KMS-11 (cell line): Measurements from ENCODE around the gene HOXD9.

Experiments used
- H2AFZ ChIP-seq: fragments of 200-600 bp; sonication (generic); 2 replicates; pipeline ENCODE4 v1.6.1; 2016; ENCODE audit warnings: antibody characterized with exemption, mixed run types, low read depth
- H3K27ac ChIP-seq: fragments of 200-600 bp; sonication (generic); 2 replicates; pipeline ENCODE4 v1.6.1; 2016; ENCODE audit warnings: mild to moderate bottlenecking, mixed run types
- H3K27me3 ChIP-seq: fragments of 200-600 bp; sonication (generic); 2 replicates; pipeline ENCODE4 v1.6.1; 2017; ENCODE audit warnings: mild to moderate bottlenecking, low read depth, mixed run types, moderate library complexity; ENCODE audit not compliant: insufficient read depth
- H3K36me3 ChIP-seq: fragments of 200-600 bp; sonication (generic); 2 replicates; pipeline ENCODE4 v1.6.1; 2017; ENCODE audit warnings: mild to moderate bottlenecking, mixed run types; ENCODE audit not compliant: insufficient read depth
- H3K4me1 ChIP-seq: fragments of 200-600 bp; sonication (generic); 2 replicates; pipeline ENCODE4 v1.6.1; 2016; ENCODE audit warnings: mild to moderate bottlenecking, low read depth, mixed run types; ENCODE audit not compliant: poor library complexity, severe bottlenecking
- H3K4me2 ChIP-seq: fragments of 200-600 bp; sonication (generic); 2 replicates; pipeline ENCODE4 v1.7.0; 2016; ENCODE audit warnings: mild to moderate bottlenecking, mixed run types
- H3K4me3 ChIP-seq: fragments of 200-600 bp; sonication (generic); IDR thresholded peaks from 2 replicates; pipeline ENCODE4 v1.6.1; 2017; ENCODE audit warnings: low read depth, low read length, mixed read lengths; ENCODE audit not compliant: insufficient read depth
- H3K79me2 ChIP-seq: fragments of 200-600 bp; sonication (generic); 2 replicates; pipeline ENCODE4 v1.6.1; 2016; ENCODE audit warnings: low read depth, mixed run types; ENCODE audit not compliant: insufficient read depth
- H3K9ac ChIP-seq: fragments of 200-600 bp; sonication (generic); 2 replicates; pipeline ENCODE4 v1.6.1; 2016; ENCODE audit warnings: mild to moderate bottlenecking, mixed run types
- H4K20me1 ChIP-seq: fragments of 200-600 bp; sonication (generic); 2 replicates; pipeline ENCODE4 v1.6.1; 2016; ENCODE audit warnings: mild to moderate bottlenecking, mixed run types; ENCODE audit not compliant: insufficient read depth
- TF ChIP-seq, protein P1 (sequence below): fragments of 200-600 bp; sonication (generic); conservative IDR thresholded peaks from 2 replicates; pipeline ENCODE4 v1.6.1; 2017; ENCODE audit warnings: low read depth, mild to moderate bottlenecking, antibody characterized with exemption, low read length, moderate library complexity, mixed read lengths

Gene HOXD9

DNA sequence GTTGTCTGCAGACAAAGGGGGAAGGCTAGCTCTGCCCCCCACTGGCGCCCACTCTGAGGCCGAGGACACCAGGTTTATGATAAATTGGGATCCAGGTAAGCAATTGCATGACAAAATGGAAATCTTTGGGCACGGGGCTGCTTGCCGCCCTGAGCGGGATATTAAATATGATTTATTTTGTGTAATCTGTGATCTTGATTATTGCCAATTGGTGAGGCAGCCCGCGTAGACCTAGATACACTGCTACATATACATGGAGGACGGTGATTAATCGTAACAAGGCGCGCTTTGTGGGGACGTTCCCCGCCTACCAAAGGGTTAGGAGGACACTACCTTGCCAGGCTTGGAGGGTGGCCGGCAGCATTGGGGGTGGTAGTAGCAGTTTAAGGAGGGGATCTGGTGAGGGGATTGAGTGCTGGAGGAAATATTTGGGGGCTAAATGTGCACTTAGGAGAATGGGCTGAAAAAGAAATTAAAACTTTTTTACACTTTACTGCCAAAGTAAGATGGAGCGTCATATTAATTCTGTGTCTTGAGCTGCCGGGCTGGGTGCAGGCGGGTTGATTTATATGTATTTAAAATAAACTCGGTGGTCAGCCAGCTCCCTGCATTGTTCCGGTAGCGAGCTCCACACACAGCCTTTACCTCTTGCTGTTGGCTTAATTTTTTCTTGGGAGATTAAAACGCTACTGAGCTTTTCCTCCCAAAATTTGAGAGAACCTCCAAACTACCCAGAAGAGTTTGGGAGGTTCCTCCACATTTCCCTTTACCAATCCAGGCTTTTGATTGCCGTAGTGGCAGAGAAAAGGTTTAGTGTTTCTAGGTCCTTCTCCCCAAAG, 38.7 kb downstream of the HOXD9 start:
- TF ChIP-seq, protein P1, sequence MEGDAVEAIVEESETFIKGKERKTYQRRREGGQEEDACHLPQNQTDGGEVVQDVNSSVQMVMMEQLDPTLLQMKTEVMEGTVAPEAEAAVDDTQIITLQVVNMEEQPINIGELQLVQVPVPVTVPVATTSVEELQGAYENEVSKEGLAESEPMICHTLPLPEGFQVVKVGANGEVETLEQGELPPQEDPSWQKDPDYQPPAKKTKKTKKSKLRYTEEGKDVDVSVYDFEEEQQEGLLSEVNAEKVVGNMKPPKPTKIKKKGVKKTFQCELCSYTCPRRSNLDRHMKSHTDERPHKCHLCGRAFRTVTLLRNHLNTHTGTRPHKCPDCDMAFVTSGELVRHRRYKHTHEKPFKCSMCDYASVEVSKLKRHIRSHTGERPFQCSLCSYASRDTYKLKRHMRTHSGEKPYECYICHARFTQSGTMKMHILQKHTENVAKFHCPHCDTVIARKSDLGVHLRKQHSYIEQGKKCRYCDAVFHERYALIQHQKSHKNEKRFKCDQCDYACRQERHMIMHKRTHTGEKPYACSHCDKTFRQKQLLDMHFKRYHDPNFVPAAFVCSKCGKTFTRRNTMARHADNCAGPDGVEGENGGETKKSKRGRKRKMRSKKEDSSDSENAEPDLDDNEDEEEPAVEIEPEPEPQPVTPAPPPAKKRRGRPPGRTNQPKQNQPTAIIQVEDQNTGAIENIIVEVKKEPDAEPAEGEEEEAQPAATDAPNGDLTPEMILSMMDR = no peak

DNA sequence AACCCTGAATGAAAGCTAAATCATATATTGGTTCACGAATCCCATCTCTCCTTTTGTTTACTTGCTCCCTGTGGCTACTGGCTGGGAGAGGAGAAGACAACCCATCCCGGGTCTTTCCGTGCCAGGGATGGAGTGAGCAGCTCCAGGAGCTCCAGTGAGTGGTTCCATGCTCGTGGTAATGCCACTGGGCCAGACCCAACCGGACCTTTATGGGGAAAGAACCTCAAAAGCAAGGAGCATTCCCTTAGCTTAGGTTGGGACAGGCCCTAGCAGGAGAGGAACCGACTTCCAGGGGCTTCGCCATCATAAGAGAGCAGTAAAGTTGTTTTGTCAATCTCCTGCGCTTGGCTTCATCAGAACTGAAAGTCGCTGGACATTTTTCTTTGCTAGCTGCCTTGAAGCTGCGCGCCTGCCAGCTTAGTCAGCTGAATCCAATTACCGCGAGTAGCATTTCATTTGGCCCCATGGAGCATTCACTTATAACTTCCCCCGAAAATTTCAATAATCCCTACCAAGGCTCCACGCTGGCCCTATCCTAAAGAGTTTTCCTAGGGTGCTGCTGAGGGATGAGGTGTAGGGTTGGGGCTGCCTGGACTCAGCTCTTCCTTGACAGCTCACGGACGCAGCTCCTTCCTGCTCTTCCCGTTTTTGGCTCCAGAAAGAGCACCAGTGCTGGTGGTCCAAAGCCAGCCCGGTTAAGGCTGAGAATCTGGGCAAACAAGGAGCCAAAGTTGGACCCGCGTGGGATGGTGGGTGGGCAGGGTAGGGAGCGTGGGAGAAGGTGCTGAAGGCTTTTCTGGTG, 39.5 kb downstream of the HOXD9 start:
- no peaks in the 10 kb centered on the region for H3K4me1 ChIP-seq
- H3K9ac ChIP-seq = no peak overlapping the region
- no peaks in the 10 kb centered on the region for H3K27me3 ChIP-seq
- no peak overlapping the region for H3K4me2 ChIP-seq
- no peak overlapping the region for H3K4me3 ChIP-seq
- H4K20me1 ChIP-seq = no peaks in the 10 kb centered on the region
- no peaks in the 10 kb centered on the region for H3K36me3 ChIP-seq
- no peak overlapping the region for H3K27ac ChIP-seq
- no peaks in the 10 kb centered on the region for H3K79me2 ChIP-seq
- TF ChIP-seq, protein P1 = no peak
- no peak overlapping the region for H2AFZ ChIP-seq

More for the DNA sequence above, 38.7 kb downstream of the HOXD9 start:
- Histone ChIP-seq H4K20me1 (no peaks in the 10 kb centered on the region), H3K79me2 (no peaks in the 10 kb centered on the region), H3K36me3 (no peaks in the 10 kb centered on the region), H3K27me3 (no peaks in the 10 kb centered on the region), H3K9ac (no peak overlapping the region), H2AFZ (no peak overlapping the region), H3K4me2 (no peak overlapping the region), H3K4me3 (no peak overlapping the region), H3K27ac (no peak overlapping the region), H3K4me1 (no peaks in the 10 kb centered on the region)

DNA sequence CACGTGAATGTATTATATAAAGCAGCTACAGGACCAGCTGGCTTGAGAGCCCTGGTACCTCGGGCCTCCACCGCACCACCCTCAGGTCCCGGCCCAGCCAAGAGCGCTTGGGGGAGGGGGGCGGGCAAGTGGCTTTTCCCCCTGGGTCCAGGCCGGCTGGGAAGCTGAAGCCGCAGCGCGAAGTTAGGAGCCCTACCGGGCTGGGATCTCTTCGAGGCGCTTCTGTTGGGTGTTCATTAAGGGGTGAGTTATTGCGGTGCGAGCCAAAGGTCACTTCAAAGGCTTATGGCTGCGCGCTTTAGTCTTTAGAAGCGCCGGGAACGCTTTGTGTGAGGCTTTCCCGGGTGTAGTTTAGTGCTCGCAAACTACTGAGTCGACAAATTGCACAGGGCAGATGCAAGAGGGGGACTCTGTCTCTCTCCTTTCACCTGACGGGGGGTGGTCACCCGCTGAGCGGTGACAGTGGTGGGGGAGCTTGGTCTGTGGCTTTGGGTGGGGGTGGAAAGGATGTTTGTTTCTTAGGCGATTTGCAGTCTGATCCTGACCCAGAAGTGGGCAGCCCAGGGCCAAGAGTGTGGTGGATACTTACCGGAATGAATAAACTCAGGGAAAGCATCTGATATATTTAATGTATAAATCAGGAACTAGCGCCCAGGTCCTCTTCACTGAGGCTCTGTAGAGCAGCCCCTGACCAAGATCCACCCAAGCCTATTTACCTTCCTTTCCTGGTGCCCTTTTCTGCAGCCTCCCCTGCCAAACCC, 40.6 kb downstream of the HOXD9 start:
- H2AFZ ChIP-seq = no peak overlapping the region
- H3K4me3 ChIP-seq = no peak overlapping the region
- TF ChIP-seq, protein P1 = no peak
- no peaks in the 10 kb centered on the region for H3K79me2 ChIP-seq
- H3K4me2 ChIP-seq = no peak overlapping the region
- H3K36me3 ChIP-seq = no peaks in the 10 kb centered on the region
- H3K27me3 ChIP-seq = no peaks in the 10 kb centered on the region
- H3K9ac ChIP-seq = no peak overlapping the region
- H3K27ac ChIP-seq = no peak overlapping the region
- H3K4me1 ChIP-seq = no peaks in the 10 kb centered on the region
- no peaks in the 10 kb centered on the region for H4K20me1 ChIP-seq

DNA sequence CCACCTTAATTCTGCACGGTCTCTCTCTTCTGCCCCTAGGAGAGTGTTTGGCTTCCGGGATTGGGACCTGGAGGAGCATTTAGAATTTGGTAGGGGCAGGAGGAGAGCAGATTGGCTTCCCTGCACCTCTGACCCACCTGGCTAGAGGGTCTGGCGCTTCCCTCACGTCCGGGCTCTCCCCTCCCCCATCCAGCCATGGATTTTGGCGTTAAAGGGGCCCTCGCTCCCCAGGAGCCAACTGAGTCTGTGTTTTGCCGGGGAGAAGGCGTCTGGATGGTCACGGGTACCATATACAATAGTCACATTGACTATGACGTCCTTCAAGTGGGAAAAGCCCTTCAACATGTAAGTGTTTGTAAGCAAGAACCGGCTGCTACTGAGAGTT, 41.1 kb downstream of the HOXD9 start:
- H2AFZ ChIP-seq = no peak overlapping the region
- no peaks in the 10 kb centered on the region for H3K36me3 ChIP-seq
- H3K27me3 ChIP-seq = no peaks in the 10 kb centered on the region
- no peak overlapping the region for H3K27ac ChIP-seq
- no peaks in the 10 kb centered on the region for H4K20me1 ChIP-seq
- no peaks in the 10 kb centered on the region for H3K4me1 ChIP-seq
- no peak overlapping the region for H3K9ac ChIP-seq
- H3K79me2 ChIP-seq = no peaks in the 10 kb centered on the region
- H3K4me2 ChIP-seq = no peak overlapping the region
- TF ChIP-seq, protein P1 = no peak
- no peak overlapping the region for H3K4me3 ChIP-seq
